ENCODE results near the gene PSMD13.
"Not testable (repeated sequence)": the region's sequence is repeated elsewhere in the genome, so short reads cannot be mapped to it uniquely, and the experiment has no call there.

DNA sequence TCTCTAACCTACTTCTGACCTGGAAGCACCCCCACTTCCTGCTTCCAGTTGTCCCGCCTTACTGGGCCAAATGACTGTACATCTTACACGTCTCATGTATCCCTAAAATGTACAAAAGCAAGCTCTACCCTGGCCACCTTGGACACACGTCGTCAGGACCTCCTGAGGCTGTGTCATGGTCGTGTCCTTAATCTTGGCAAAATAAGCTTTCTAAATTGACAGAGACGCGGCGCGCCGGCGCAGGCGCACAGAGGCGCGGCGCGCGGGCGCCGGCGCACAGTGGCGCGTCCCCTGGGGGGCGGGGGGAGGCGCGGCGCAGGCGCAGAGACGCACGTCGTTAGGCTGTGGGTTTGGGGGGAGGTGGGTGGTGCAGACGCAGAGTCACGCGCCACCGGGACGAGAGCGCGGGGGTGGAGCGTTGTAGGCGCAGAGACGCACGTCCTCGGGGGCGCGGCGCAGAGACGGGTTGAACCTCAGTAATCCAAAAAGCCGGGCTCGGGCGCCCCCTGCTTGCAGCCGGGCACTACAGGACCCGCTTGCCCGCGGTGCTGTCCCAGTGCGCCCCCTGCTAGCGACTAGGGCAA is 47.5 kb upstream of the PSMD13 start:
- not testable (repeated sequence) for TF ChIP-seq EP300, POLR2A, POLR2AphosphoS5 (IDR thresholded peaks at IDR 0.05)
- TF ChIP-seq, protein P1, sequence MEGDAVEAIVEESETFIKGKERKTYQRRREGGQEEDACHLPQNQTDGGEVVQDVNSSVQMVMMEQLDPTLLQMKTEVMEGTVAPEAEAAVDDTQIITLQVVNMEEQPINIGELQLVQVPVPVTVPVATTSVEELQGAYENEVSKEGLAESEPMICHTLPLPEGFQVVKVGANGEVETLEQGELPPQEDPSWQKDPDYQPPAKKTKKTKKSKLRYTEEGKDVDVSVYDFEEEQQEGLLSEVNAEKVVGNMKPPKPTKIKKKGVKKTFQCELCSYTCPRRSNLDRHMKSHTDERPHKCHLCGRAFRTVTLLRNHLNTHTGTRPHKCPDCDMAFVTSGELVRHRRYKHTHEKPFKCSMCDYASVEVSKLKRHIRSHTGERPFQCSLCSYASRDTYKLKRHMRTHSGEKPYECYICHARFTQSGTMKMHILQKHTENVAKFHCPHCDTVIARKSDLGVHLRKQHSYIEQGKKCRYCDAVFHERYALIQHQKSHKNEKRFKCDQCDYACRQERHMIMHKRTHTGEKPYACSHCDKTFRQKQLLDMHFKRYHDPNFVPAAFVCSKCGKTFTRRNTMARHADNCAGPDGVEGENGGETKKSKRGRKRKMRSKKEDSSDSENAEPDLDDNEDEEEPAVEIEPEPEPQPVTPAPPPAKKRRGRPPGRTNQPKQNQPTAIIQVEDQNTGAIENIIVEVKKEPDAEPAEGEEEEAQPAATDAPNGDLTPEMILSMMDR (IDR thresholded peaks at IDR 0.05) = not testable (repeated sequence)
